ENCODE data around the gene MEF2A.

DNA sequence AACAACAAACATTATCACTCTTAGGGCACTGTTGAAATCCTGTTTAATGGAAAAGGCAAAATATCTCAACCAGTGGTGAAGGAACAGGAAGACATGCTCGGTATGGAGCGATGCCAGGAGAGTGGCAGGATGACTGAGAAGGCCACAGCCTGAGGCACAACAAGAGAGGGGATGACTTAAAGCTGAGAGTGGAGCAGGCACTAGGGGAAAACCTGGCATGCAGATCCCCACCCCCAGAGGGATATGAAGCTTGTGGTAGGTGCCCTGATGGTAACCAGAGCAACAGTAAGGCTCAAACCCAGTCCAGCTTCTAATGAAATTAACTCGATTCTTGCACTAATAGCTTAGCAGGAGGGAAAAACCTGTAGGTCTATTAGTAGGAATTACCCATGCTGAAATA, 127.0 kb downstream of the MEF2A start:
- TF ChIP-seq CTCF (IDR thresholded peaks at IDR 0.05) (no peak), POLR2A (IDR thresholded peaks at IDR 0.05) (no peak)

Data from lower leg skin (tissue), 3 donors.